HG02610 (cell line): ENCODE data around the gene ARMH4.

Experiments
- ATAC-seq: cut with Tn5 transposase; IDR thresholded peaks from one replicate; pipeline ENCODE4 v1.9.1; 2021; ENCODE audit warnings: mild to moderate bottlenecking, moderate library complexity; ENCODE audit not compliant: unreplicated experiment

ARMH4 gene

DNA sequence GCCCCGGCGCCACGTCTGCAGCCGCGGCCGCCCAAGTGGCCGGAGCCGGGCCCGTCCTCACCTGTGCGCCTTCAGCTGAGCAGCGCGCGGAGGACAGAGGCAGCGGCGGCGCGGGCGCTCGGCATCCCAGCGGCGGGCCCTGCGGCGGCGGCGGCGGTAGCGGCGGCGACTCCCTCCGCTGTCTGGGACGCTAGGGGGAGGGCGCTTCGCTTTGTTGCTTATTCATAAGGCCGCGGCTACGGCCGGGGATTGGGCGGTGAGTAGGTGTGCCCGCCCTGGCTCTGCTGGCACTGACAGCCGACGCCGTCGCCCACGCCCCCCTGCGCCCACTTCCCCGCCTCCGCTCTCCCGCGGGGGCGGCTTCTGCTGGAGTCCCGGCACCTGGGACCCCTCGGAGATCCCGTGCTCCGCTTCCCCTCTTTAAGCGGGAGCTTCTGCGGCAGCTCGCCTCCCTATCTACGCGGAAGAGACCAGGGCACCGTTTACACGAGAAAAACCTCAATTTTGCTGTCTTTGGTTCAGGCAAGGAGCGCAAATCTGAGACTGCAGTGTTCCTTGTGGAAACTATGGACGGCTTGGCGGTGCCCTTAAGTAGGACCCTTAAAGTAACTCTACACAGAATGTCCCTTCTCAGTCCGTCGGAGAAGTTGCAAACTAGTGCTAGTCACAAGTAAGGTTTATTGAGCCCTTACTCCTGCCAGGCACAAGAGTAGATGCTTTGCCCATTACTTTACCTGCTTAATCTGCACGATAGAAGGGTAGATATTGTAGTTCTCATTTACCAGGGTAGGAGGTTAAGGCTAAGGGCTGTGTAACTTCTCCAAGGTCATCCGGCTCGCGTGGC lies at the start of gene ARMH4:
Gene ARMH4, minus strand, starts transcription at position 200 of the 844 bp plus-strand sequence. CDS start 12,855 bp downstream, outside the sequence.
- peak; percentile 96 for ATAC-seq

- no peak for ATAC-seq
Observed at GRCh38 chr14:58200846-58201245, 48.8 kb upstream of the ARMH4 start.

GRCh38 chr14:58200480-58200841 lies 48.4 kb upstream of the ARMH4 start:
- peak; percentile 2 for ATAC-seq

DNA sequence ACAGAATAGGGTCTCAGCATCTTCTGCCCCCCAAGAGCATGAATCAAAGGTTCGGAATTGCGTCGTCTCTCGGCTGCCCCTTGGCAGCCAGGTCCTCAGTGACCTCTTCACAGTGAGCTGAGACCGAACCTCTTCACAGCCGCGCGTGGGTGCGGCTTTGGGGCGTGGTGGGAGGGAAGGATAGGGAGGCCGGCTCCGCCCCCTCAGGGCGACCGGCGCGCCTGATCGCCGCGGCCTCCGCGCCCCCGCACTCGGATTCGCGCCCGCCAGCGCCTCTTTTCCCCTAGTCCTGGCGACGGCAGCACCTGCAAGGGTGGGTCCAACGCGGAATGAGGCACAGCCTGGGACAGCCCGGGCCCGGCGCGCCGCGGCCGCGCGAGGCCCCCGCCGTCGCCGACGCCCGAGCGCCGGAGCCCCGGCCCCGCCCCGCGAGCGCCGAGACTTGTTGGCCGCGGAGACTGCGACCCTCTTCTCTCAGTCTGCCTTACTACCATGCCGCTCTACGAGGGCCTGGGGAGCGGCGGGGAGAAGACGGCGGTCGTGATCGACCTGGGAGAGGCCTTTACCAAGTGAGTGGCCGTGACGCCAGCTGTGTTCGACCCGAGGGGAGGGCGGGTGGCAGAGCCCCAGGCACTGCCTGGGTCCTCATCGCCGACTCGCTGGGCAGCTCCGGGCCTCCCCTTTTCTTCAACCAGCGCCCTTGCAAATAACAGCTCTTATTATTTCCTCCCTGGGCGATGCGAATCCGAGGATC lies 47.9 kb upstream of the ARMH4 start, which contains the start of gene ACTR10:
Gene ACTR10, plus strand, starts transcription at position 424 of the 754 bp plus-strand sequence. Its CDS starts 69 bp downstream, at position 493.
- ATAC-seq = peak; percentile 95

DNA sequence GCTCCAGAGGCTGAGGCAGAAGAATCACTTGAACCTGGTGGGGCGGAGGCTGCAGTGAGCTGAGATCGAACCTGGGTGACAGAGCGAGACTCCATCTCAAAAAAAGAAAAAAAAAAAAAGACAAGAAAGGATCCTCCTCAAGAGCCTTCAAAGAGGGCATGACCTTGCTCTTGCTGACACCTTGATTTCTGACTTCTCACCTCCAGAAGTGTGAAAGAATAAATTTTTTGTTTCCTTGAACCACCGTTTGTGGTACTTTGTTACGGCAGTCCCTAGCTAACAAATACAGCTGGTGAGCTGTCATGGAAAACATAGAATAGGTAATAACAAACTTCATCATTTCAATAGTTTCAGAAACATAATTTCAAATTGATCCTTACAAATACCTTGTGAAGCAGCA lies 46.1 kb upstream of the ARMH4 start:
- ATAC-seq = no peak

DNA sequence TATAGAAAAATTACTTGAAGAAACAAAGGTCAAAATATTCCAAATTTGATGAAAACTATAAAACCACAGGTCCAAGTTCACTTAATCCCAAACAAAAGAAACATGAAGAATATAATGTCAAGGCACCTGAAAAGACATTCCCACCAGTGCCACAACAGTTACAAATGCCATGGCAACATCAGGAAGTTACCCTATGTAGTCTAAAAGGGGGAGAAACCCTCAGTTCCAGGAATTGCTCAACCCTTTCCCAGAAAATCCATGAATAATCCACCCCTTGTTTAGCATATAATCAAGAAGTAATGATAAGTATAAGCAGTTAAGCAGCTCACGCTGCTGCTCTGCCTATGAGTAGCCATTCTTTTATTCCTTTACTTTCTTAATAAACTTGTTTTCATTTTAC lies 44.2 kb upstream of the ARMH4 start:
- ATAC-seq = no peak

DNA sequence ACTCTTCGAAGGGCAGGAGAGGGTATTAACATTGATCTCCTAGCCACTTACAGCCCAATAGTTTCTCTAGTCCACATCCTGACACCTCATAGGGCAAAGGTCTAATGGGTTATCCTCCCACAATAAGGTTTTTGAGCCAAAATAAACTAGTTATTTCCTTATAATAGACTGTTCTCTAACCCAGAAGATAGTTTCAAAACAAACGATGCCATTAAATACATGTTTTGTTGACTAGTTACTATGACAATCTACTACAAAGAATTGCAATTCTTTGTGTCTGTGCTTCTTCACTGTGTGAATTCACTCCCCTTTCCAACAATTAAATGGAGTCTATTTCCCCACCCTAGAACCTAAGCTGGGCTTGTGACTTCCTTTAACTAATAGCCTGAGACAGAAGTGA lies 41.5 kb upstream of the ARMH4 start:
- ATAC-seq = no peak

- ATAC-seq = no peak
Observed at GRCh38 chr14:58191763-58192601, 40.0 kb upstream of the ARMH4 start.

DNA sequence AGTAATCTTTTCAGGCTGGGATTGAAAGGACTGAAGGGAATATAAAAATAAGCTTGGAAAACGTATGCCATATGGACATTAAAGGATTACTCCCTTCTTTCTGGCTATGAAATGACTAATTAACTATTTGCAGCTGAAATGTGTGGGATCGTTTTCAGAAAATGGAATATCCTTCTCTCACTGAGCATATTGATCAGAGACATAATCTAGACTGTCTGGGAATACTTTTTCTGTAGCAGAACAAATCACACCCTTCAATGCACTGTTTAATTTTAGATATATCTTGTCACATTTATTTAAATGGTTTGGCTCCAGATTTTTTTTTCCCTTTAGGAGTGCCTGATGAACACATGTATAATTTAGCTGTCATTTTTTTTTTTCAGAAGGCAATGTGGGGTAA lies 37.2 kb upstream of the ARMH4 start:
- ATAC-seq = no peak

DNA sequence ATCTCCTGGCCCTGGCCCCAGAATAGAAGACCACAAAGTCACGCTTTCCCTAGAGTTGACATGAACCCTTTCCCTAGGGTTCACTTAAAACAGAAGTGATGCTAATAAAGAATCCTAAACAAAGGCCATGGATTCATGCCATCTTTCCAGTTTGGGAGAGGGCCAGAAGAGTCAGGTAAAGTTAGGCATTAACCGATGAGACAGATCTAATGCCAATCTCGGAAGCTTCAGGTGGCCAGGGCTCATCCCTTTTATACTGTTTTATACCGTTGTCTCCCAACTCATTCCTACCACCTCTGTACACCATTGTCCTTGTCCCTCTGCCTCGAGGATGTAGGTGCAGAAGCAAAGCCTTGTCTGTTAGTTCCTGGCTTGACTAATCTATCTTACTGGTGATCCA lies 25.1 kb upstream of the ARMH4 start:
- no peak for ATAC-seq

DNA sequence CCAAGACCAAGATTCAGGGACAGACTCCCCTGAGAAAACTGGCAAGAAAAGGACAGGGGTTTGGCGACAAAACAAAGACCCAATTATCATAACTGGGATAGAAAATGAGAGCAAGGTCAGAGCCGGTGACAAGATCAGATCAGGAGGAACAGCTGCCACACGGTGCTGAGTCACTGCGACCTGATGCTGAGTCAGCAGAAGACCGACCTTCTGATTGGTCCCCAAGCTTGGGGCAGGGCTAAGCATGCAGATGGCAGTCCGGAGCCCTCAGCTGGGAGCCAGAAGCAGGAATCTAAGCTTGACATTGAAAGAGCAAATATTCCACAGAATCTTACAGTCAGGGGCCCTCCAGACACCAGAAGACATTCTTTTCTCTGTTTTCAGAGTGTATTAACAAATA lies 19.1 kb upstream of the ARMH4 start:
- peak; percentile 62 for ATAC-seq

DNA sequence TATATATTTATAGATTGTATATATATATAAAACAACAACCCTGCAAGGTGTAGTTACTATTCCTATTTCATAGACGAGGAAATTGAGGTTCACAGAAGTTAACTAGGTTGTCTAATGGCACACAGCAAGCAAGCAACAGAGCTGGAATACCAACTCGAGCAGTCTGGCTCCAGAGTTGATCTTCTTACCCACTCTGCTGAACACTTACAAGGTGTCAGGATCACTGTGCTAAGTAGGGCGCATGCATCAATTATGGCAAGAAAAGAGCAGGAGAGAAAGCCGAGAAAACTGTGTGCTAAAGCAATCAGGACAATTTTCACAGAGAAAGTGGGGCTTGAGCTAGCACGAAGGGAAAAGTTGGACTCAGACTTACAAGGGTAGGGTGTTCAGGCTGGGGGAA lies 15.9 kb upstream of the ARMH4 start:
- ATAC-seq = no peak

GRCh38 chr14:58167057-58167456 lies 15.0 kb upstream of the ARMH4 start:
- no peak for ATAC-seq

DNA sequence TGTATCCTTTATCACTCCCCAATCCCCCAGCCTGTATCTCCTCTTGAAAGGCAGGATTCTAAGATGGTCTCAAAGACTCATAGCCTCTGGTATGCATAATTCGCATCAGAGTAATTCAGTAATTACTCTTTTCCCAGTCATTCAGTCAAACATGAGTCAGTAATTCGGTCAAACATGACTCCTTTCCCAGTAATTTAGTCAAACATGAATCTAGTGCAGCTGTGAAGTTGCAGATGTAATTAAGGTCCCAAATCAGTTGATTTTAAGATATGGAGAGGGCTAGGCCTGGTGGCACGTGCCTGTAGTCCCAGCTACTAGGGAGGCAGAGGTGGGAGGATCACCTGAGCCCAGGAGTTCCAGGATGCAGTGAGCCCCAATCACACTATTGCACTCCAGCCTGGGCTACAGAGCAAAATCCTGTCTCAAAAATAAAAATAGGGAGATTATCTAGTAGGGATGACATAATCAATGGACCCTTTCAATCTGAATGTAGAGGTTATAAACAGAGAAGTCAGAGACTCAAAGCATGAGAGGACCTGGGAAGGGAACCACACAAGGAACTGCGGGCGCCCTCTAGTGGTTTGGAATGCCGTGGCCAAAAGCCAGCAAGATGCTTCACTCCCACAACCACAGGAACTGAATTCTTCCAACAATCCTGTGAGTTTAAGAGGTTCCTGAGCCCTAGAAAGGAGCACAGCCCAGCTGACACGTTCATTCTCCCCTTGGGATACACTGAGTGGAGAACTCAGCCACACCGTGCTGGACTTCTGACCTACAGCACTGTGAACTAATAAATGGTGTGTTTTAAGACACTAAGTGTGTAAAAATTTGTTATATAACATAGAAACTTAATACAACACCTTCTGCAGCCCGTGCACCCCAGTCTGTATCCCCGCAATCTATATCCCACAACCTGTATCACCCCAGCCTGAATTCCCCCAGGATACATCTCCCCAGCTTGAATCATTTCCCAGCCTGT lies 14.3 kb upstream of the ARMH4 start:
- peak; percentile 66 for ATAC-seq

GRCh38 chr14:58160561-58160960 lies 8.5 kb upstream of the ARMH4 start:
- no peak for ATAC-seq

DNA sequence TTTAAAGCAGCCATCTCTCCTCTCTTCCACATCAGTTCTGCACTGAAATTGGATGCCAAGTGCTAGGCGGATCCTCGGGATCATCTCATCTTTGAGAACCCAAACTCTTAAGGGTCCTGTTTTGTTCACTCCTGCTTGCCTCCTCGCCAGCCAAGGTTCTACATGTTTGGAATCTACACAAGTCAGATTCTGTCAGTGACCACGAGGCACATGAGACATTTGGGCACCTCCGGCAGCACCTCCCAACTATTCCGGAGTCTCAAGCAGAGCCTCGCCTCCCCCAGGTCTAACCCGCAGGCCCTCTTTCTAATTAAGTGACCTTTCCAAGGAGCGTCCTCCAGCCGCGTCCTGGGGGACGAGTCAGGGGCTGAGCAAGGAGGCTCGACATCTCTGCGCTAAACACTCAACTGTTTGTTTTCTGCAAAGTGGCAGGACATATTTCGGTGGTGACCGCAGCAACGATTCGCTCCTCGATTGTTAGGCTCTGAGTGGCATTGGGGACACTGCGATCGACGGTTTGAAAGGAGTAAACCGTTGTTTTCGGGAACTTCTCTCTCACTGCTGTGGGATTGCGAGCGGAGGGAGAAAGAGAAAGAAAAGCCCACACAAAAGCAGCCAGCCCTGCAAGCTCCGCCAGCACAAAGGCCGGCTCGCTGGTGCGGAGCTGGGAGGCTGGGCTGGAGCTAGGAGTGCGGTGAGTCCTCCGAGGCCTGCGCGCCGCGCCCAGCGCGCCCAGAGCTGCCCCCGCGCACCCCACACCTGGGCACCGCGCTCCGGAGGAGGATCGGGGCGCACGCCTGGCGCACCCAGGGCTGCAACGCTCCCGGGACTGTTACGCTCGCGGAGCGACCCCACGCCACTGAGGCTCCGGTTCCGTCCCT lies 640 bp downstream of the ARMH4 start:
- peak; percentile 33 for ATAC-seq

- no peak for ATAC-seq
Observed at GRCh38 chr14:58150243-58150805, 1.7 kb downstream of the ARMH4 start.

- ATAC-seq = no peak
Observed at GRCh38 chr14:58149196-58149595, 2.8 kb downstream of the ARMH4 start.

- ATAC-seq = no peak
Observed at GRCh38 chr14:58146399-58146798, 5.6 kb downstream of the ARMH4 start.
